Cardiac fibroblast (primary cell): Measurements from ENCODE around the gene GFOD2.

ENCODE experiments used
- DNase-seq, 2 donors: peaks; one replicate each; pipeline versions ENCODE4 v3.0.0 to v3.0.0-alpha.2; 2010; ENCODE audit warnings: low read depth in 2 of 2
- H3K4me3 ChIP-seq, 2 donors: replicated peaks in 1 of 2; 1 replicate in 1 of 2; 2 replicates in 1 of 2; pipeline ENCODE4 v1.5.1; 2011; ENCODE audit warnings: low read depth in 2 of 2, low read length in 2 of 2, mild to moderate bottlenecking in 2 of 2, moderate library complexity in 1 of 2
- CTCF ChIP-seq: IDR thresholded peaks from one replicate; pipeline ENCODE4 v1.5.1; 2011; ENCODE audit warnings: low read depth, mild to moderate bottlenecking, low read length, inconsistent platforms

Gene GFOD2

GRCh38 chr16:67668495-67669157 is 50.5 kb downstream of the GFOD2 start:
- DNase-seq, result no peak
- H3K4me3 ChIP-seq, result no peak overlapping the region
- TF ChIP-seq CTCF, result peak; percentile 40

- peak overlapping the region in 1 of 2 donors; percentile 56 for H3K4me3 ChIP-seq
- peak; percentile 92 for TF ChIP-seq CTCF
- peak; percentile 92 to 95 for DNase-seq
Measured at GRCh38 chr16:67667817-67668494, 51.2 kb downstream of the GFOD2 start.

GRCh38 chr16:67667453-67667816 is 51.7 kb downstream of the GFOD2 start:
- TF ChIP-seq CTCF, result no peak
- DNase-seq, result no peak
- H3K4me3 ChIP-seq, result peak overlapping the region; percentile 56 to 69

- peak; percentile 69 to 84 for DNase-seq
- TF ChIP-seq CTCF, result no peak
- peak within 1 kb of the TSS; percentile 56 to 69 for H3K4me3 ChIP-seq
Measured at GRCh38 chr16:67666559-67667452, 52.3 kb downstream of the GFOD2 start, which contains the start of the genes C16orf86 and ENKD1. C16orf86 (plus strand) TSS chr16:67666814; CDS start chr16:67666971, 157 bp downstream. ENKD1 (minus strand) TSS chr16:67666750; CDS start chr16:67666442, 308 bp downstream.

- peak; percentile 39 to 50 for DNase-seq
Measured at GRCh38 chr16:67666032-67666551, 53.0 kb downstream of the GFOD2 start.

More at GRCh38 chr16:67666032-67666551, 53.0 kb downstream of the GFOD2 start:
- peak overlapping the region; percentile 56 to 69 for H3K4me3 ChIP-seq
- no peak for TF ChIP-seq CTCF
